ENCODE data around the gene SRF.

SRF gene

GRCh38 chr6:43147691-43148477 lies 23.2 kb upstream of the SRF start:
- DNase-seq (ENCODE audit: low spot score), result no peak

GRCh38 chr6:43149265-43149664 lies 21.8 kb upstream of the SRF start:
- no peak for DNase-seq (ENCODE audit: low spot score)

GRCh38 chr6:43150051-43150751 lies 20.9 kb upstream of the SRF start:
- no peak for DNase-seq (ENCODE audit: low spot score)

GRCh38 chr6:43159599-43159998 lies 11.5 kb upstream of the SRF start:
- no peak for DNase-seq (ENCODE audit: low spot score)

GRCh38 chr6:43163899-43164298 lies 7.2 kb upstream of the SRF start:
- no peak for DNase-seq (ENCODE audit: low spot score)

- no peak for DNase-seq (ENCODE audit: low spot score)
Measured at GRCh38 chr6:43170417-43170930, 595 bp upstream of the SRF start.

- no peak for DNase-seq (ENCODE audit: low spot score)
Measured at GRCh38 chr6:43171707-43172103, 636 bp downstream of the SRF start.

- peak; percentile 37 for DNase-seq (ENCODE audit: low spot score)
Measured at GRCh38 chr6:43172104-43173007, 1.3 kb downstream of the SRF start.

- DNase-seq (ENCODE audit: low spot score), result no peak
Measured at GRCh38 chr6:43173591-43174262, 2.7 kb downstream of the SRF start.

GRCh38 chr6:43174263-43175112 lies 3.4 kb downstream of the SRF start:
- DNase-seq (ENCODE audit: low spot score), result peak; percentile 98

GRCh38 chr6:43175676-43176422 lies 4.8 kb downstream of the SRF start:
- DNase-seq (ENCODE audit: low spot score), result no peak

GRCh38 chr6:43176423-43176786 lies 5.3 kb downstream of the SRF start:
- DNase-seq (ENCODE audit: low spot score), result no peak

- no peak for DNase-seq (ENCODE audit: low spot score)
Measured at GRCh38 chr6:43178150-43178549, 7.1 kb downstream of the SRF start.

- DNase-seq (ENCODE audit: low spot score), result no peak
Measured at GRCh38 chr6:43178951-43179830, 8.1 kb downstream of the SRF start.

- DNase-seq (ENCODE audit: low spot score), result no peak
Measured at GRCh38 chr6:43180058-43180457, 9.0 kb downstream of the SRF start.

- no peak for DNase-seq (ENCODE audit: low spot score)
Measured at GRCh38 chr6:43180985-43181384, 9.9 kb downstream of the SRF start.

GRCh38 chr6:43181621-43181941 lies 10.5 kb downstream of the SRF start:
- DNase-seq (ENCODE audit: low spot score), result no peak

- DNase-seq (ENCODE audit: low spot score), result peak; percentile 49
Measured at GRCh38 chr6:43181942-43182860, 11.1 kb downstream of the SRF start, which contains the start of gene CUL9. TSS of gene CUL9 (plus strand) at chr6:43182196. CDS start at chr6:43184311, 2,115 bp downstream.

Data from hematopoietic multipotent progenitor cell treated with erythropoietin and hydrocortisone succinate and interleukin-3 and kit ligand, for 17 days (in vitro differentiated cells).